Mesenteric fat pad (tissue), 1 donor: ENCODE results near the gene COMT. TPM values are rescaled to one million over a fixed set of nuclear protein-coding genes. Genes with fewer than 3 reads are reported as not detected.
"Not testable (repeated sequence)": the region's sequence is repeated elsewhere in the genome, so short reads cannot be mapped to it uniquely, and the experiment has no call there.

Experiments used
- DNase-seq: peaks from one replicate; pipeline ENCODE4 v3.0.0-alpha.2; 2020; ENCODE audit warnings: low spot score
- long read RNA-seq: library from polyadenylated mRNA; unstranded; transcript quantifications from one replicate; pipeline ENCODE4 v2.0.0, GENCODE V29; 2020
- total RNA-seq: library from RNA; stranded (reverse); fragmentation: NEBNext Ultra II Directional; extraction: Animal tissue kit (Norgen Biotek cat#: 25700); gene quantifications from one replicate; pipeline ENCODE4 v1.2.1, GENCODE V29; 2021
- donor health status: DM: yes; HTN: yes; CAD: no.

Gene COMT
- 144 TPM for total RNA-seq
- long read RNA-seq, transcript COMT-209 (4 exons, 1,035 nt): minor isoform, 5 of 260 reads
- long read RNA-seq, transcript COMT-202 (6 exons, 2,437 nt): major isoform, 212 of 260 reads
- long read RNA-seq, partial matches to known transcripts: 26 of 260 reads
- long read RNA-seq, other reads (novel, unspliced or antisense): 14 of 260 reads

GRCh38 chr22:19941365-19942082, at the start of gene COMT, which contains the start of gene TXNRD2:
COMT (plus strand) TSS chr22:19941772; CDS start chr22:19962527, 20,755 bp downstream.
TXNRD2 (minus strand) TSS chr22:19941818; CDS start chr22:19941803, 15 bp downstream.
- DNase-seq: peak; percentile 93

- DNase-seq: no peak
Observed at GRCh38 chr22:19892257-19892879, 49.2 kb upstream of the COMT start.

DNA sequence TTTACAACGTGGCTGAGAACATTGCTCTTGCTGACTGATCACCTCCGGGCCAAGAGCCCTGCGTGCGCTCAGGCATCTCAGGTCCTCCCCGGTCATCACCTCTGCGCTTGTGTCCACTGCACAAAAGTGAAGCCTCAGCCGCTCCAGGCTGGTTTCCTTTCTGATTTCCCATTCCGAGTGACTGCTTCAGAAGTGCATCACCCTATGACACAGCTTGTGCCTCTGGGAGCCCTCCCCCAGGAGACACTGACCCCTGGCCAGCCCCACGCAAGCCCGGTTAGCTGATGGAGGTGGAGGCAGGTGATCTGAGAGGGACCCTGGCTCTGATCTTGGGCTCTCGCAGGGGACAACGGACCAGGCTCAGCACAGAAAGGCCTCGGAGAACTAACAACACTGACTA, 48.6 kb upstream of the COMT start:
- DNase-seq: no peak

DNA sequence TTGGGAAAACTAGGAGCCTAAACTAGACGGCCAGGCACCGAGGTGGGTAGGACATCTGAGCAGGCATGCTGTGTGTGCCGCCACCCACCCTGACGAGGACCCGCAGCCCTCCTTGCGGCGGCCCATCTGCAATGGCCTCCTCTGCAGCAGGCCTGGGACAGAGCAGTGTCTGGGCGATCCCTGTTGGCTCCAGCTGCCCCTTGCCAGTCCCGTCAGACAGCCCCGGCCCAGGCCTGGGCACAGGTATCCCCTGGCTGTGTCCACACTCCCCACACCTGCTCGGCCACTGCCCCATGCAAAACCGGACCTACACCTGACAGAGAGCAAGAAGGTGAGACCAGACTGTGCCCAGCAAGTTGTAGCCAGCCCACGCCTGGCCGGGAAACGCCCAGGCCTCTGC, 48.2 kb upstream of the COMT start:
- DNase-seq: no peak

GRCh38 chr22:19895160-19895849, 46.3 kb upstream of the COMT start:
- no peak for DNase-seq

- DNase-seq: no peak
Observed at GRCh38 chr22:19896665-19897355, 44.8 kb upstream of the COMT start.

GRCh38 chr22:19897726-19898125, 43.8 kb upstream of the COMT start:
- no peak for DNase-seq

DNA sequence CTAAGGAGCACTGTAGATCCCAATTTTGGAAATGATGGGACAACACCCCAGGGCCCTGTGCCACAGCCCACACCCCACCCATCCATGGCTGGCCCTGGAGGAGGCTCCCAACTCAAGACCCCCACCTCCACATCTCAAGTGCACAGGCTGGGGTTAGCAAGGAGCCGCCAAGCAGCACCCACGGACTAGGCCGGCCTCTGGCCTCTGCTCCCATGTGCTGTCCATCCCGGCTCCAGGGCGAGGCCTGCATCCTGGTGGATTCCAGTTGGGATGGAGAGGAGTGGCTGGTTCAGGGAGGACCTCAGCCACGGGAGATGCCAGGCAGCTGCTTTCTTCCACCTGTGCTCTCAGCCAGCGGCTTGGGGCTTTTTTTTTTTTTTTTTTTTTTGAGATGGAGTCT, 43.4 kb upstream of the COMT start:
- no peak for DNase-seq

DNA sequence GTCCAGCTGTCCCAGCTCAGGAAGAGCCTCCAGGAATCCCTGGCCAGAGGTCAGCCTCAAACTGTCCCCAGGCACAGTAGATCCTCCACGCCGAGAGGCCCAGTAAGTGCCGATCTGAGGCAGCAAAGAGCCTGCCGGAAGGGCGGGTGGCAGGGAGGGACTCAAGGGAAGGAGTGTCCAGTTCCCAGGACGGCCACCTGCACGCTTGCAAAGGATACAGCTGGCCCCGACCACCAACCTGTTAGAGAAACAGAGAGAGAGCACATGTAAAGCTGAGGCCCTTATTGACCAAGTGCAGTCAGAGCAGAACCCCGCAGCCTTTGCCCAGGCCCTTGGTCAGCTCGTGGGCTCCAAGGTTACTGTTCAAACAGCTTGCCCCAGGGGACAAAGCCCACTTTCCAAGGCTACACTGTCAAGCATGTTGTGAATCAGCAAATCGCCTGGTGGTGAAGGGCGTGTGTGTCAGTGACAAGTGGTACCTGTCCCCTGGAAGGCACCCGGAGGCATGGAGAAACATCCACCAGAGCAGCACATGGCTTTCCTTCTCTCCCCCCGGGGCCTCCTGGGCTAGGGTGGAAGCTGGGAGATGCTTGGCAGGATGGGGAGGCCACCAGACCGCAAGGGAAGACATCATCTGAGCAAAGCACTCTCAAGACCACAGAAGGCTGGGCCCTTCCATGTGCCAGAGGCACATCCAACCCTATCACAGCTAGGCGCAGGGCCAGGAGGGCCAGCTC, 42.6 kb upstream of the COMT start:
- no peak for DNase-seq

- DNase-seq: no peak
Observed at GRCh38 chr22:19900707-19901436, 40.7 kb upstream of the COMT start.

DNA sequence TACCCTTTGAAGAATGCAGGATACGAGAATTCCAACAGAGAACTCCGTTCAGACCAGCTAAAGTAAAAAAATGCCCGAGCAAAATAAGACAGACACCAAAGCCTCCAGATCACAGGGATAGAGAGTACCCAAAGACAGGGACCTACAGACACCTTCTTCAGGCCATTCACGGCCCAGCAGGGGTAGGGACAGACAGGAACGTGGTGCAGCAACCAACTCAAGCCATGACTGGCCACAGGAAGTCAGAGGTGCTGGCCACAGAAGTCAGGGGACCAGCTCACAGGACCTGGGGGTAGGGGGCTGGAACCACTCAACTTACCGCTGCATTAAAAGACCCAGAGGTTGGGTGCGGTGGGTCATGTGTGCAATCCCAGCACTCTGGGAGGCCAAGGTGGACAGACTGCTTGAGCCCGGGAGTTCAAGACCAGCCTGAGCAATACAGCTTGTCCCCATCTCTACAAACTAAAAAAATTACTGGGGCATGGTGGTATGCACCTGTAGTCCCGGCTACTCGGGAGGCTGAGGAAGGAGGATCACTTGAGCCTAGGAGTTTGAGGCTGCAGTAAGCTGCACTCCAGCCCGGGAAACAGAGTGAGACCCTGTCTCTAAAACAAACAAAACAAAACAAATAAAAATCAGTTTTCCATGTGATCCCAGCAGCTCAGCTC, 39.9 kb upstream of the COMT start:
- no peak for DNase-seq

DNA sequence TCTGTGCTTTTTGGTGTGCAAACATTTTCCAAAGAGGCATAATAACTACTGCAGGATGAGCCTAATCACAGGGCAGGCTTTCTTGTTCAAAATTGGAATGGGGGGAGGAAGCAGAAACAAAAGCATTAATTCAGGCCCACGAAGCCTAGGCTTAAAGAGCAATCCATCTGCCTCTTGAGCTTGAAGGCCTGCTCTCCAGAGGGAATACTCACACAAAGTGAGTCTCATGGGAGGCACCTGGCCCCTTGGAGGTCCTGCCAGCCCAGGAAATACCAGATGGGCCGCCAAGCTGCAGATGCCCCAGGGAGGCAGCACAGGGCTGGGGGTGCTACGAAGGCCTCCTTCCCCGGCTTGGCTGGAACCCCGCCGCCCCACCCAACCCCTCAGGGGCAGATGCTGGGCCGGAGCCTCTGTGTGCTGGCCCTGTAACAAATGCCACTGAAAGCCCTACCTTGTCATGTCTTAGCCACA, 39.3 kb upstream of the COMT start:
- no peak for DNase-seq

DNA sequence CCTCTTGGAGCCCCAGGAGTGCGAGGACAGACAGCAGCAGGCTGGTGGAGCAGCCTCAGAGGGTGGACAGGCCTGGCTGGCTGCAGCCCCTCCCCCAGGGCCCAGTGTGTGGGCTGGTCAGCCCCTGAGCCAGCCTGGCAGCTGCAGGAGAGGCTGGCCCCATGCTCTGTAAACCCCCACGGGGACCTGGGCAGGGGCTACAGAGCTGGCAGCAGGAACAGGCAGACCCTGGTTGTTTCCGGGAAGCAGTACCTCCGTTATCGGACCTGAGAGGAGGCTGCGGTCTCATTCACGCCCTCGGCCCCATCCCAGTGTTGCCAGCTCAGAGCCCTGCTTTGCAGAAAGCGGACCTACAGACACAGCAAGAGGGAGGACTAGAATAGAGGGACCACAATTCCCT, 38.5 kb upstream of the COMT start:
- DNase-seq: no peak

- DNase-seq: no peak
Observed at GRCh38 chr22:19903513-19903912, 38.1 kb upstream of the COMT start.

- no peak for DNase-seq
Observed at GRCh38 chr22:19904174-19904856, 37.3 kb upstream of the COMT start.

GRCh38 chr22:19904935-19905334, 36.6 kb upstream of the COMT start:
- DNase-seq: no peak

GRCh38 chr22:19905347-19906276, 36.0 kb upstream of the COMT start:
- no peak for DNase-seq

GRCh38 chr22:19906864-19907263, 34.7 kb upstream of the COMT start:
- DNase-seq: not testable (repeated sequence)
